Prostate gland (tissue), 2 donors: Measurements from ENCODE around the gene ANO8. TPM values are rescaled to one million over a fixed set of nuclear protein-coding genes. Genes with fewer than 3 reads are reported as not detected.

Source experiments
- DNase-seq: peaks from one replicate; pipeline ENCODE4 v3.0.0-alpha.2; 2019; ENCODE audit warnings: low spot score
- H3K27ac ChIP-seq, 2 donors: fragments of 200-600 bp; sonication (generic); 2 replicates each; pipeline ENCODE4 v1.5.1; 2017 to 2019
- H3K27me3 ChIP-seq: fragments of 200-600 bp; sonication (generic); replicated peaks from 2 replicates; pipeline ENCODE4 v1.5.1; 2019; ENCODE audit not compliant: insufficient read depth
- H3K36me3 ChIP-seq, 2 donors: fragments of 200-600 bp; sonication (generic); 1 replicate in 1 of 2; 2 replicates in 1 of 2; pipeline versions ENCODE4 v1.5.1 to v1.8.1; 2017 to 2019
- H3K4me1 ChIP-seq: fragments of 200-600 bp; sonication (generic); replicated peaks from 2 replicates; pipeline ENCODE4 v1.5.1; 2019
- H3K4me3 ChIP-seq, 2 donors: fragments of 200-600 bp; sonication (generic); 2 replicates each; pipeline ENCODE4 v1.5.1; 2017 to 2019
- H3K9me3 ChIP-seq: fragments of 200-600 bp; sonication (generic); 2 replicates; pipeline ENCODE4 v1.5.1; 2017
- POLR2A ChIP-seq: fragments of 450-650 bp; IDR thresholded peaks from one replicate; pipeline ENCODE4 v1.6.1; 2016; ENCODE audit warnings: antibody characterized with exemption, mild to moderate bottlenecking
- POLR2AphosphoS5 ChIP-seq: sonication (generic); formaldehyde crosslinking; IDR thresholded peaks from one replicate; pipeline ENCODE4 v1.6.1; 2017; ENCODE audit warnings: antibody characterized with exemption
- WGBS: methylation state at CpG from one replicate; pipeline ENCODE4 v1.1.5; 2018; 5-methylcytosine and 5-hydroxymethylcytosine counted together
- intact Hi-C: fragments of 100-400 bp; cut with DNase I; formaldehyde crosslinking; loops from one replicate; pipeline ENCODE4 v1.14.2; 2022
- total RNA-seq, 2 donors: library from RNA; depleted of rRNA; stranded (reverse); fragments of >200 nt; gene quantifications; one replicate each; pipeline ENCODE4 v1.1.0, GENCODE V29; 2016
- TF ChIP-seq, protein P1 (sequence below), 4 experiments: fragments of 200-600 bp in 2 of 4; fragments of 450-650 bp in 2 of 4; sonication (generic) in 2 of 4; IDR thresholded peaks; 1 replicate in 3 of 4; 2 replicates in 1 of 4; pipeline ENCODE4 v1.5.1; 2016 to 2019; ENCODE audit warnings: antibody characterized with exemption in 4 of 4, mild to moderate bottlenecking in 2 of 4, moderate library complexity in 2 of 4

ANO8 gene
- total RNA-seq, 2 donors from 2014 or later = 9.8 to 10.1 TPM

DNA sequence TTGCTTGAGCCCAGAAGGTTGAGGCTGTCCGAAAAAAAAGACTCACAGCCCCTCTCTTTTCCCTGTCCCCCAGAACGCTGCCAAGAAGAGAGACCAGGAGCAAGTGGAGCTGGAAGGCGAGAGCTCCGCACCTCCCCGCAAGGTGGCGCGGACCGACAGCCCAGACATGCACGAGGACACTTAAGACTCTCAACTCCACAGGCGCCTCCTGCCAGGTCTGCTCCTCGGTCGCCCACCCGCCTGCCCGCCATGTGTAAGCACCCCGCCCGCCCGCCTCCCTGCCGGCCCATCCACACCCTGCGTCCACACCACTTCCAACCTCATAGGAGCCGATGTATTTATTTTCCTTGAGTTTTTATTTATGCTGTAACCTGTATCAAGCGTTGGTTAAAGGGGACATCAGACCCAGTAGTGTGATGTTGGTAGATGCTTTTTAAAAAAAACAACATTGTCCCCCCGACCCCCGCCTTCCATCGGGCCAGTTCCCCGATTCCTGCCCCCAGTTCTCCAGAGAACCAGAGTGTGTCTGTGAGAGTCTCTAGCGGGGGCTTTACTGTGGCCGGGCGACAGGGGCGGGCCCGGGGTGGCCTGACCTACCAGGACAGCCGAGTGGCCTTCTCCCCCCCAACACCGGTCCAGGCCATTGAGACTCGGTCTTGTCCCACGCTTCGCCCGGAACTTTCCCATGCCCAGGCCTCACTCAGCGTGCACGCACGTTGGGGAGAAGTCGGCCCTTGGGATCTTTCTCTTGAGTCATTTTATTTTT is 15.0 kb downstream of the ANO8 start:
- intact Hi-C loops = no loop called here
- 88% methylated on average over 40 of the region's 40 CpGs for WGBS
- Histone ChIP-seq H3K36me3 (peaks cover 0 to 11% of the 10 kb centered on the region in 2 donors), H3K4me3 (no peak overlapping the region), H3K27me3 (no peaks in the 10 kb centered on the region), H3K27ac (no peak overlapping the region), H3K4me1 (no peaks in the 10 kb centered on the region), H3K9me3 (no peaks in the 10 kb centered on the region)
- TF ChIP-seq POLR2AphosphoS5 (no peak), POLR2A (no peak)
- TF ChIP-seq, protein P1, sequence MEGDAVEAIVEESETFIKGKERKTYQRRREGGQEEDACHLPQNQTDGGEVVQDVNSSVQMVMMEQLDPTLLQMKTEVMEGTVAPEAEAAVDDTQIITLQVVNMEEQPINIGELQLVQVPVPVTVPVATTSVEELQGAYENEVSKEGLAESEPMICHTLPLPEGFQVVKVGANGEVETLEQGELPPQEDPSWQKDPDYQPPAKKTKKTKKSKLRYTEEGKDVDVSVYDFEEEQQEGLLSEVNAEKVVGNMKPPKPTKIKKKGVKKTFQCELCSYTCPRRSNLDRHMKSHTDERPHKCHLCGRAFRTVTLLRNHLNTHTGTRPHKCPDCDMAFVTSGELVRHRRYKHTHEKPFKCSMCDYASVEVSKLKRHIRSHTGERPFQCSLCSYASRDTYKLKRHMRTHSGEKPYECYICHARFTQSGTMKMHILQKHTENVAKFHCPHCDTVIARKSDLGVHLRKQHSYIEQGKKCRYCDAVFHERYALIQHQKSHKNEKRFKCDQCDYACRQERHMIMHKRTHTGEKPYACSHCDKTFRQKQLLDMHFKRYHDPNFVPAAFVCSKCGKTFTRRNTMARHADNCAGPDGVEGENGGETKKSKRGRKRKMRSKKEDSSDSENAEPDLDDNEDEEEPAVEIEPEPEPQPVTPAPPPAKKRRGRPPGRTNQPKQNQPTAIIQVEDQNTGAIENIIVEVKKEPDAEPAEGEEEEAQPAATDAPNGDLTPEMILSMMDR (IDR thresholded peaks at IDR 0.05) = no peak
- DNase-seq = no peak

DNA sequence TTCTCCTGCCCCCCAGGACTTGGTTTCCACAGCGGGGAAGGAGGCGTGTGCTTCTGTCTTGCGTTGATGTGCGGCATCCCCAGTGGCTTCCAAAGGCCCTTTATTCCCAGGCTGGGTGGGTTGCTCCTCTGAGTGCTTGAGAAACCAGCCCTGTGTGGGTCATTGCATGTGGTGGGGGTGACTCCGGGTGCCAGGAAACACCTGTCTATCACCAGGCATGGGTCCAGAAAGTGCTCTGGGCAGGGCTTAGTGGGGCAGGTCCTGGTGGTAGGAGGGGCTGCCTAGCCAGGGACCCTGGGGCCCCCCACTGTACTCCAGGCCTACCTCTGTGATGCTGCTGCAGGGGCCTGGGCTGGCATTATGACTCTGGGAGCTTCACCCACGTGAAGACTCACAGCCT is 15.7 kb downstream of the ANO8 start:
- peaks cover 0 to 11% of the 10 kb centered on the region in 2 donors for H3K36me3 ChIP-seq
- H3K27ac ChIP-seq = no peak overlapping the region
- no peaks in the 10 kb centered on the region for H3K4me1 ChIP-seq
- TF ChIP-seq POLR2AphosphoS5 (no peak), POLR2A (no peak)
- TF ChIP-seq, protein P1 (IDR thresholded peaks at IDR 0.05) = no peak
- H3K4me3 ChIP-seq = no peak overlapping the region
- H3K9me3 ChIP-seq = no peaks in the 10 kb centered on the region
- DNase-seq = no peak
- 77% methylated on average over 6 of the region's 6 CpGs for WGBS
- no peaks in the 10 kb centered on the region for H3K27me3 ChIP-seq
- intact Hi-C loops = no loop called here

DNA sequence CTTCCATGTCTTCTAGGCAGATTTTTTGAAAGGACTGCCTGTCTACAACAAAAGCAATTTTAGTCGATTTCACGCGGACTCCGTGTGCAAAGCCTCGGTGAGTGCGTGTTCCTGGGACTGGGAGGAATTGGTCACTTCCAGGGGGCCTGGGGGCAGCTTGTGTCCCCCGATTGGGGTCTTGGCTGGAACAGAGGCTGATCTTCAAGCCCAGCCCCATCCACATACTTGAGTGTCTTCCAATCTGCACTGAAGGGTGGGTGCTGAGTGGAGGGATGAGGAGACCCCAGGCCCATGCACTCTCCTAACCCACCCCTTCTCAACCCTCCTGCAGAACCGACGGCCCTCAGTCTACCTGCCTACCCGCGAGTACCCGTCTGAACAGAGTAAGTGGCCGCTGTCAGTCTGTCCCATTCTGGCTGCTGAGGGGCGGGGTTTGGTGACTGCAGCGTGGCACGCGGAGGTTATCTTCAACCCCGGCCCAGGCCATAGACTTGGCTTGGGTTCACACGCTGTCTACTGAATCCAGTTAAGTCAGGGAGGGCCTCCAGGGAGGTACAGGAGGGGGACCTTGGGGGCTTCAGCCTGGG is 20.6 kb downstream of the ANO8 start:
- intact Hi-C loops = no loop called here
- Histone ChIP-seq H3K27me3 (no peaks in the 10 kb centered on the region), H3K4me1 (peaks cover 8% of the 10 kb centered on the region), H3K36me3 (no peaks in the 10 kb centered on the region), H3K4me3 (no peak overlapping the region), H3K9me3 (no peaks in the 10 kb centered on the region), H3K27ac (no peak overlapping the region)
- TF ChIP-seq, protein P1 (IDR thresholded peaks at IDR 0.05) = no peak
- TF ChIP-seq POLR2AphosphoS5 = no peak
- no peak for TF ChIP-seq POLR2A
- DNase-seq = no peak
- 92% methylated on average over 19 of the region's 19 CpGs for WGBS

DNA sequence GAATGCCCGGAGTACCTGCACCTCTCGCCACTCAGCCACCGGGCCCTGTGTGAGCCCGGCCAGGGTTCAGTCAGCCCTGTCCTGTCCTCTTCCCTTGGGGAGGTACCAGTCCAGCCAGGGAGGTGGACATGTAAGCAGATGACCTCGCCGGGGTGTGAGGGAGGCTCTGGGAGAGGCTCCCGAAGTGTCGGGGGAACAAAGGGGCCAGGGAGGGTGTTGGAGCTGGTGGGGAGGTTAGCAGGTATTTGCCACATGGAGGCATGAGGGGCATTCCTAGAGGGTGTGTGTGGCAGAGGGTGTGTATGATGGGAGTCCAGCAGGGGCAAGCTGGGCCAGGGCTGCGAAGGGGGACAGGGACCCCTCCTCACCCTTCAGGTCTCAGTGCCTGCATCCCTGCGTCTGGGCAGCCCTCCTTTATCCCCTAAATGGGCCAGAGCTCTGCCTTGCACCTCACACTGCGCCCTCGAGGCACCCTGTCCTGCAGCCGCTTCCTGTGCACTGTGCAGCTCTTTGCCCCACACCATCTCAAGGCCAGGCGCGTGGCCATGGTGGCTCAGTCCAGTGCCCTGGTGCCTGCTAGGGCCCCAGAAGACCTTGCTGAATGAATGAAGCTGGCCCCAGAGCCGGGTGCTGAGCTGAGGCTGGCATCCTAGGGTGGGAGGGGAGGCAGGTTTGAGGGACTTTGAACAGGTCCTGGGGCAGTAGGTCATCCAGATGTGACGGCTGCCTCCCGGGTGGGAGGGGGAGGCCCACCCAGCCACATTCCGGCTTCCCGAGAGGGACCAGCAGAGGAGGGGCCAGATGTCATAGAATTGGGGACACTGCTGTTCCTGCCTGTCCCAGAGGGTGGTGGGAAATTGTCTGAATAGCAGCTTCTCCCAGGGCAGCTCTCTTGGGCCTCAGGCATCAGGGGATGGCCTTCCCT is 22.2 kb downstream of the ANO8 start:
- no peak overlapping the region for H3K4me3 ChIP-seq
- H3K9me3 ChIP-seq = no peaks in the 10 kb centered on the region
- peaks cover 8% of the 10 kb centered on the region for H3K4me1 ChIP-seq
- H3K27me3 ChIP-seq = no peaks in the 10 kb centered on the region
- no peaks in the 10 kb centered on the region for H3K36me3 ChIP-seq
- intact Hi-C loops = no loop called here
- DNase-seq = no peak
- TF ChIP-seq POLR2AphosphoS5 = no peak
- TF ChIP-seq POLR2A = no peak
- TF ChIP-seq, protein P1 (IDR thresholded peaks at IDR 0.05) = no peak
- H3K27ac ChIP-seq = no peak overlapping the region
- WGBS = 80% methylated on average over 18 of the region's 20 CpGs
